NCI-H146 treated with DMSO at 0.1 percent for 48 hours (cell line): Measurements from ENCODE around the gene CALU.

Experiments
- DNase-seq: peaks from one replicate; lab custom pipeline; 2025; ENCODE audit not compliant: unreplicated experiment; lab: John Stamatoyannopoulos, UW

Gene CALU

DNA sequence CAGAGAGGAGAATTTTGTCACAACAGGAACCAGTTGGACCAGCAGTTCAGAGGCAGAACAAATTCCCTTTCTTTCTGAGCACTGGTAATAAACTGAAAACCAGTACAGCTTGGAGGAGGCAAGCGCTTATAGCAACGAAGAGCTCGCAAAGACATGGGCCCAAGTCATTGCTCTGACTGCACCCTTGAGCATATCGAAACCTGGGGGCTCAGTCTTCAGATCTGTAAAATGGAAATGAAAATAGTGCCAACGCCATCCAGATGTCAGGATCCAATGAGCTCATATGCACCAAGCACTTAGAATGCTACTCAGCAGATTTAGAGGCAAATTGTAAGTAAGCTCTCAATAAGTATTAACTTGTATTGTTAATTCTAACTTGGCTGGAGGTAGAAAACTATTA, 14.4 kb upstream of the CALU start:
- no peak for DNase-seq

DNA sequence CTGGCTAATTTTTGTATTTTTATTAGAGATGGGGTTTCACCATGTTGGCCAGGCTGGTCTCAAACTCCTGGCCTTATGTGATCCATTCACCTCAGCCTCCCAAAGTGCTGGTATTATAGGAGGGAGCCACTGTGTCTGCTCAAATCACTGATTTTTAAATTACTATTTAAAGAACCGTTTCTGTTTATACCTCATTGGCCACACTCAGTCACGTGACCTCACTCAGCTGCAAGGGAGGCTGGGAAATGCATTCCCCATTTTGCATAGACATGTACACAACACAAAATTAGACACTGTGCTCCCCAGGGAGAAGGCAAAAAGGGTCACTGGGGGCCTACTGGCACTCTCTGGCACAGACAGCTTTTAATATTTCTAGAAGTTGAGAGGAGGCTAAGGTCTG, 13.6 kb upstream of the CALU start:
- DNase-seq, result no peak

DNA sequence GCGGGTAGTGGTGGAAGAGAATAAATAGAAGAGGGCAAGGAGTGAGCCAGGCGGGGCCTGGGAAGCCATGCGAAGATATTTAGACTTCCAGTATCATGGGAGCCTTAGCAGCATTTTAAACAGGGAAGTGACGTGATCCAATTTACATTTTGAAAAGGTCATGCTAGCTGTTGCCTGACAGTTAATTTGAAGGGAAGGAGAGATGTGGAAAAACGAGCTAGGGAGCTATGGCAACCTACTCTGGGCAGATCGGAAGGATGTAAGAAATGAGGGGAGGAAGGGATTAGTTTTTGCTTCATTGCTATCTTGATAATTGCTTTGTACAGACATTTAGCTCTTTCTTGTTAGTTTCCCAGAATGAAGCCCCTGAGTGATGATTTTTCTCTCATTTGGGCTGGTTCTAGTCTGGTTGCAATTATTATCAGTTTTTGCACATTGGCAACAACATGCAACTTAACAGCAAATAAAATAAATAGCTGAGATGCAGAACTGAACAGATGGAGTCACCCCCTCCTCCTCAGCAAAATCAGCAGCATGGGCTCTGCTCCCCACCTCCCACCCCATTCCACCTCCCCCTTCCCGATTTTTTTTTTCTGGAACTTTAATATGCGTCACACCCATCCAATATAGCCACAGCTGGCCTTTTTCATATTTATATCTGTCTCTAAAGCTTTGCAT, 13.0 kb upstream of the CALU start:
- no peak for DNase-seq

DNA sequence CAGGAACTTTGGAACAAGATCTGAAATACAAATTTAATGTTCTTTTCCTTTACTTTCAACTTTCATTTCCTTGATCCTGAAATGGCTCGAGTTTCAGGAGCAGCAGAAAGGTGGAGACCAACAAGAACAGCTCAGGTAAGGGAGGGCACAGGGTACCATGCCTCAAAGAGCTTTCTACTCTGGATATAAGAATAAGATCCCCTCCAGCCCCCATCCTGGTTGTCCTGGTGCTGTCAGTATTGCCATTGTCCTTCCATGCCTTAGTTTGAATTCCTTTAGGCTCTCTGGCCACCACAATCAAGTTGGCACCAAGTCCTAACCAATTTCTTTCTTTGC, 12.5 kb upstream of the CALU start:
- no peak for DNase-seq

DNA sequence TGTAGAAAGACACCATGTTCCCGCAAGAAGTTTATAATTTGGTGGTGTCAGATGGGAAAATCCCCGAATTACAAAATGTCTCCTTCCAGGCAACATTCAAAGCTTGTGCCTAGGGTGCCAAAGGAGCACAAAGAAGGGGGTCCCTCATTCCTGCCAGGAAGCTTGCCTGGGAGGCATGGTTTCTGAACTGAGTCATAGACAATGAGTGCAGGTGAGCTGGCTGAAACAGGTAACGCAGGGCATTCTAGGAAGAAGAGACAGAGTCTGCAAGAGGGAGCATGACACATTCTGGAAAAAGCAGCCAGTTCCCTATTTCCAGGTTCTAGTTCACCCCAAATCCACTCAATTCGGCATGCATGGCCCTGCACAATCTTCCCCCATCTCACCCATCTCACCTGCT, 11.9 kb upstream of the CALU start:
- no peak for DNase-seq

DNA sequence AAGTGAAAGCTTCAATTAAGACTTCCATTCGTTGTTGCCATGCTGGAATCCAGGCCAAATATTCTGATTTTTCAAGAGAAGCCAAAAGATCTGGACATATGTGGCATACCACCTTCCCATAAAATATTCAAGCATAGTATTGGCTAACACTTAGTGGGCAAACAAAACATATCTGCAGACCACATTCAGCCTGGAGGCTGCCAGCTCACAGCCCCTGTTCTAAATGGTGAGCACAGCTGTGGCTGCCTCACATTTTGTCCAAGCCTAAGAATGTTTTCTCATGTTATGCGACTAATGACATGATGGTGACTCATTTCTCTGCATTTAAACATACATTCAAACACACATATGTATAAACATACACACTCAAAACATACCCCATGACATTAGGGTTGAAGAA, 10.6 kb upstream of the CALU start:
- DNase-seq, result no peak

DNA sequence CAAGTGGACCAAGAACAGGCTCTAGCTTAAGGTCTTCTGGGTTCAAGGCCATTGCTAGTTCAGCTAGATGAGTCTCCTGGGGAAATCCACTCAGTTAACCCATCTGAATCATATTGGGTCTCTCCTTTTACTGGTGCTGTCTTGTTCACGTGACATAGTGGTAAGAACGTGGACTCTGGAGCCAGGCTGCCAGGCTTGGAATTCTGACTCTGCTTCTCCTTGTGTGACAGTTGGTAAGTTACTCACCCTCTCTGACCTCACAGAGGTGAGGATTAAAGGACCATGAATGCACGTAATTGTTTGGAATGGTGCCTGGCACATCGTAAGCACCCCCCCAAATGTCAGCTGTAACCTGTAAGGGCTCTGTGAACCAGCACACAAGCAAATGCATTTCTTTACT, 9.7 kb upstream of the CALU start:
- DNase-seq, result no peak

DNA sequence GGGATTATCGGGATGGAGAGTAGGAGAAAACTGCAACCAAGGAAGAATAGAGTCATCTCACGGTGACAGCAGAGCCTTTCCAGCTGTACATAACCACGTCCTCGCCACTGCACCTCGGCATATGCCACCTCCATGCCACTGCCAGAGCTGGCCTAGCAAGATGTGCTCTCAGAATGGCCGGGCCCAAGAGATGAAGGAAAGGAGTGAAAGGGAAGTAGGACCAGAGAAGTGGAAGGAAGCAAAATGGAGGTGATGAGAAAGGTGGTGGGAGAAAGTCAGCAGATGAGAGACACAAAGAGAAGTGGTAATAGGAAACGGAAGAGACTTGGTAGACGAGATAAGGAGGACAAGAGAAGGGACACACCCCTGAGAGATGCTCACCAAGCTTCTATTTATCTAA, 8.0 kb upstream of the CALU start:
- DNase-seq, result no peak

DNA sequence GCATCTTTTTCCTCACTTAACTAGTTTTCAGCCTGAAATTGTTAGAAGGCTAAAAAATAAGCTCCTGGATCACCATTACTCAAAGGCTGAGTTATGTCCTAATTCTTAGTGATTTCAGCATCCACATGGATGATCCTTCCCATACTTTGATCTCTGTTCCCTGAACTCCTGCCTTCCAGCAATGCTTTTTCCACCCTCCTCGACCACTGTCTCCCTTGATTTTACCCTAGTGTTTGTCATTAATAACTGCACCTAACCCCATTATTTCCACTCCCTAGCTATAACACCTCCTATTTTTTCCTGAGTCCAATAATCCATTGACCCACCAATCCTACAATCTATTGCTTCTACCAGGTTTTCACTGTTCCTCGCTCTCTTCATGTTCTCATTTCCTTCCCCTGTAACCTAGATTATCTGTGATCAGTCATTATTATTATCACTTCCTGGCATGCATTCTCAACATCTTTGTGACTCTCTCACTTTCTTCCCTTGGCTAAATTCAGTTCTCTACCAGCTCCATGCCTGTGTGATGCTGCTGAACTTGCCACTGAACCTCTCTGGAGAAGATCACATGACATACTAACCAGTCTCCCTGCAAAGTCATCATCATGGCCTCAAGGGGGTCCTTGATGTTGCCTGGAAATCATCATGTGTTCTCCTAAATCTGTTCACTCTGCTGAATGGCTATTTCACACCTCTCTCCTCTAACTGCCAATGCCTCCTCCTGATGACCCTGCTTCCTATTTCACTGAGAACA, 6.5 kb upstream of the CALU start:
- DNase-seq, result no peak

DNA sequence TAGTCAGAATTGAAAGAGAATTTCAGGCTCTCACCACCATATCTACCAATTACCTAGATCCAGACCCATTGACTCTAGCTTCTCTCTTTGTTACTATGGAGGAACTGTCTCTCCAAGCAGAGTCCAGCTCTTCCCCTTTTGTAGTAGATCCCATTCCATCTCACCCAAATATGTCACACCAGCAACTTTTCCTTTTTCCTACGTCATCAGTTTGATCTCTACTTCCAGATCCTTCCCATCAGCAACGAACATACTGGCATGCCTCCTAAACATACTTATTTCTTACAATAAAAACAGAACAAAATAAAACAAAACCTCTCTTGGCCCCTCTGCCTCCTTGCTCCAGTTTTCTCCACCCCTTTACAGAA, 5.9 kb upstream of the CALU start:
- DNase-seq, result no peak

DNA sequence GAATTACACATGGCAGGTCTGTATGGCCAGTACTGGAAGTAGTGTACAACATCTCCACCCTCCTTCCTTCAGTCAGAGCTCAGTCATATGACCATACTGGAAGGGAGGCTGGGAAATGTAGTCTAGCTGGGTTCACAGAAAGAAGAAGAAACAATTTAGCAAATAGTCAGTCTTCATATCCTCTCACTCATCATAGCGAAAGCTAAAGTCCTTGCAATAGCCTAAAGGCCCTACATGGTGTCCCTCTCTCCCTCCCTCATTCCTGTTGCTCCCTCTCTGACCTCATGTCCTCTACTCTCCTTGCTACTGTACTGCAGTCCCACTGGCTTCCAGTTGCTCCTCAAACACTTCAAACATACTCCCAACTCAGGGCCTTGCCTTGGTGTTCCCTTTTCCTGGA, 4.3 kb upstream of the CALU start:
- DNase-seq, result no peak

DNA sequence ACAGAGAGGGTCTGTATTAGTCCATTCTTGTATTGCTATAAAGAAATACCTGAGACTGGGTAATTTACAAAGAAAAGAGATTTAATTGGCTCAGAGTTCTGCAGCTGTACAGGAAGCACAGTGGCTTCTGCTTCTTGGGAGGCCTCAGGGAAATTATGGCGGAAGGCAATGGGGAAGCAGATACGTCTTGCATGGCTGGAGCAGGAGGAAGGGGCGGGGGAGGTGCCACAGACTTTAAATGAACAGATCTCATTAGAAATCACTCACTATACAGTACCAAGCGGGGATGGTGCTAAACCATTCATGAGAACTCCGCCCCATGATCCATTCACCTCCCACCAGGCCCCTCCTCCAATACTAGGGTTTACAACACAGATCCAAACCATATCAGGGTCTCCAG, 3.7 kb upstream of the CALU start:
- DNase-seq, result no peak

DNA sequence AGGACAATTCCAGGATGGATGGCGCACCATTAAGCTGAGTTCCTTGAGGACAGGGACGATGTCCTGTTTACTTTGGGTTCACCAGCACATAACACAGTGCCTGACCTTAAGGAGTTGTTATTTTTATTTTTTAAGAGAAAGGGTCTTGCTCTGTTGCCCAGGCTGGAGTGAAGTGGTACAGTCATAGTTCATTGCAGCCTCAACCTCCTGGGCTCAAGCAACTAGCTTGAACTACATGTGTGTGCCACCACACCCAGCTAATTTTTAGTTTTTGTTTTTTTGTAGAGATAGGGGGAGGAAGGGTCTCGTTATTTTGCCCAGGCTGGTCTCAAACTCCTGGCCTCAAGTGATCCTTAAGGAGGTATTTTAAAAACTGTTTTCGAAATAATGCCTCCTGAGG, 1.7 kb upstream of the CALU start:
- DNase-seq, result no peak

DNA sequence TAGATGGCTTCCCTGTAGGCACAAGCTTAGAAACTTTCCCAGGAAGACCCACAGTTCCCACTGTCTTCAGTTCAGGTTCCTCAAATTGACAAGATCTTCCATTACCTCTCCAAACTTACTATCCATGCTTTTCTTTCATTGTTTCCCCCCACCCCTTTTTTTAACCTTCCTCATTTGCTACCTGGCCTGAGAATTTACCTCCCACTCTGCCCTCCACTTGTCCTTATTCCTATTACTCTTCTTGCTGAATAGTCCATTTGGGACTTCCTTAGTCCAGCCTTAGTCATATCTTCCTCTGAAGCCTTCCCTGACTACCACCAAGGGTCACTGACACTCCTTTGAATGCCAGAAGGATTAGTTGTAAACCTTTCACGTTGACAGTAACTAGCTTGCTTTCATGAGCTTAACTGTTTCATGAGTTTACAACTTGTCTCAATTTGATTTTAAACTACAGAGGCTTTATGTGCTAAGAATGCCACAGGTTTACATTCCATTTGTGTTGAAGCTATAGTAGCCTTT, 1.2 kb upstream of the CALU start:
- DNase-seq, result no peak

DNA sequence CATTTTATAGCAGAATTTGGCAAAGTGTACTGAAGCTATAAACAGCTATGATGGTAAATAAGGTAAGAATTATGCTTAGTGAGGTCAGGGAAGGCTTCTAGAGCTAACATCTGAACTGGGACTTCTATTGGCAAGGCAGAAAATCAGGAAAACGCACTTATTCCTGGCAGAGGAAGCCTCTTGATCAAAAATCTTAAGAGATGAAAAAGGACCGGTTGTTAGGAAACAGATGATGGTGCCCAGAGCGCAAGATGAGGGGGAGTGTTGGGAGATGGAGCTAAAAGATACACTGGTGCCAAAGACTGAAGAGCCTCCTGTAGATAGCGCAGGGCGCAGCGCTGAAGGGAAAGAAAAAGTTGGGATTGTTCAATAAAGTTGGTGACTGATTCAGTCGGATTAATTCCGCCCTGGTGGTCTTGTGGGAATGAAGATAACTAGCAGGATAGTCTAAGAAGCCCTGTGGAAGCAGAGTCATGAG, 550 bp upstream of the CALU start:
- peak; percentile 52 for DNase-seq

DNA sequence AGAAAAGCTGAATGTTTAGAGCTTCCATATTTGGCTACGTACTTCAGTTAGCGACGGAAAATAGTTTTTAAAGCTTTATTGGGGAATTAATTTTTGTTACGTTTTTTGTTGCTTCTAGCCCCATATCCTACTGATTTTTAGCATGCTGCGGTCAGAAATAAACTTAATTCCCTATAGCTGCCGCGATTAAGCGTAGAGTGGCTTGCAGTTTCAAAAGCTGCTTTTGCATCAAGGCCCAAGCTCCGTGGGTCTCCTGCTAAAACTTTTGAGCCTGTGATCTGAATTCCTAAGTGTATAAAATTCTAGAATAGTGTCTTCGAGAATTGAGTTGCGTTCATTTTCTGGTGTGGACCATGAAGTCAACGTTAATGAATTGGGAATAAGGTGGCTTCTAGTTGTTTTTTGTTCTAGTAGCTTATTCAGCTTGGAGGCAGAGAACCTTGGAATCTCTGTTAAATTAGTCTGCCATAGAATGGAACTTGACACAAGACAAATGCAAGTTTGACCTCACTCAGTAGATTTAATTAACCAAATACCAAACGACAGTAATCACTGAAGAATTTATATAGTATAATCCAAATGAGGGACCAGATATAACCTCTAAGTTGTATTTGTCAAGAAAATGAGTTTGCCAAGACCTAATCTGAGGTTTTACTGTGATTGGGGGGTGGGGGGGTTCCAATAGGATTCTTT, 977 bp downstream of the CALU start:
- no peak for DNase-seq

DNA sequence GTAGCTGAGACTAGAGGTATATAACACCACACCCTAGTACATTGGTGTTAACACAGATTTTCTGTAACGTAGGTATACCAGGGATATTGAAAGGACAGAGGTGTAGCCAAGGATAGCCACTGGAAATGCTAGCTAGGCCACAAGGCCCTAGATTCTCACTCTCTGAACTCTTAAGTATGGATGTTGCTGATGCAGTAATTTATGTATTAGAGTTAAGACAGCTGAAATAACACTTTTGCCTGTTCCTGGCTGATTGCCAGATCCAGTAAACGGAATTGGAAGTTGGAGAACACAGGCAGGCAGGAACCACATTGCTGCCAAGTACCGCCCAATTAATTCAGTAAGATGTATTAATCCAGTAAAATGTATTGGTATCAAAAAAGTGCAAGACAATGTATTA, 1.8 kb downstream of the CALU start:
- no peak for DNase-seq

DNA sequence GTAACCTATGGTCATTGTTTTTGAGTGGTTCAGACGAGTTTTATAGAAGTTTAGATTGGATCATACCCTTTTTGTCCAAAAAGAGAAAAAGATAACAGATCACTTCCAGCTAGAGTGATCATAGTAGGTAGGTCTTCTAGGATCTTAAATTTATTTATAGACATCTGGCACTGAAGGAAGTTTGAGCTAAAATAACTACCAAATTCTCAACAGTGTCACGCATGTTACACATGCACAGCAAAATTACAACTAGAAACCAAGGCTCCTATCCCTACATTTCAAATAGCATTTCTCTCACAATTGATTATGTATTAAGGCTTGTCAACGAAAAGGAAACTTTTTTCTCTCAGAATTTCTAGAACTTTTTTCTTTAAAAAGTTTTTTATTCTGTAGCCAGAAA, 2.3 kb downstream of the CALU start:
- no peak for DNase-seq

DNA sequence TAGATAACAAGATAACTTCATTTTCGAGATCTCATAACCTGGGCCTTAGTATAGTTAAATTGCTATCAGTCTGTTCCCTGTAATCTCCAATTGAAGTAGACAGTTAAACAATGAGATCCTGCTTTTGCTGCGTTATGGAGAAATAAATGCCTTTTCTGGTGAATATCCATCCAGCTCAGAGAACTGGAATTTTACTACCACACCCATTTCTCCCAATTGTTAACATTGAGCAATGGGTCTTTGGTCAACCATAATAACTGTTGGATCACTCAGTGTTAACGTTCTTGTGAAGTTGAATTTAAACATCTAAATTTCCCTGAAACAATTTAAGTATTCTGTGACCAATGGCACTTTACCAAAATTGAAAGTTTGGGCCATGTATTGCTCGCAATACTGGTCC, 3.0 kb downstream of the CALU start:
- DNase-seq, result no peak

DNA sequence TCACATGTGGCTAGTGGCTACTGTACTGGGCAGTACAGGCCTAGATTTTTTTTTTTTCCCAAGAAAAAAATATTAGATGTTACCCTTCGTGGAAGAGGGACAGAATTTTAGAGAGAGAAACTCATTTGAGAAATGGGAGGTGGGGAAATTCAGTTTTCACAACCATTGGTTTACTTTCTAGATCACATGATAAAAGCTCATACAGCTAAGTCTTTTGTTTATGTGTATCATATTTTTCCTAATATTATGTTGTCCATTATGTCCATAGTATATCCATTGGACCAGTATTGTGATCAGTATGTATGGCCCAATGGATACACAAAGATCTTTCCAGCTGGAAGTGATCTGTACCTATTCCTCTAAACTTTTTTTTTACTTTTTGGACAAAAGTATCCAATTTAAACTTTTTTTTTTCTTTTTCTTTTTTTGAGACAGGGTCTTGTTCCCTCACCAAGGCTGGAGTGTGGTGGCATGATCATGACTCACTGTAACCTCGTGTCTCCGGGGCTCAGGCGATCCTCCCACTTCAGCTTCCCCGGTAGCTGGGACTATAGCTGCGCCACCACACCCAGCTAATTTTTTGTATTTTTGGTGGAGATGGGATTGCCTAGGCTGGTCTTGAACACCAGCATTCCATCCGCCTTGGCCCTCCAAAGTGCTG, 4.1 kb downstream of the CALU start:
- no peak for DNase-seq

DNA sequence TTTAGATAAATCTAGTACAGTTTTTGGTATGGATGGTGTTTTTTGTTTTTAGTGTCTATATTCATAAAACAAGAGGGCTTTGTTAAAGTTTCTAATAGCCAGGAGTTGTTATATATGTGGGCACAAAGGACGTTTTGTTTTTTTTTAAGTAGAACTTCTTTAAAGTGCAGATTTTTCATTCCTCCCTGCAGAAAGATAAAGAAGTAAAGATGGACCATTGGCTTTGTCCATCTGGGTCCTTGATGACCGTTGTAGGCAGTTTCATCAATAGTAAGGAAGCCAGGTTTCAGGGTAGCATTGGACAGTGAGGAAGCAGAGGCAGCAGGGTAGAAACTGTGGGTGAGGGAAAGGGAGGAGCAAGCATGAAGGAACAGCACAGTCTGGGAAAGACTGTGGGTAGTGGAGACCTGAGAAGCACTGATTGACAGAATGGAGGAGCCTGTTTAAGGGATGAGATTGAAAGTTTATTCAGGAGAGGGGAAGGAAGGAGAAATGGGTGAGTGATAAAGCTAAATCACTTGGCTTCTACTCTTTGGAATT, 5.3 kb downstream of the CALU start:
- no peak for DNase-seq
